Neural cell (in vitro differentiated cells): ENCODE measurements around the gene PHF2. TPM values are rescaled to one million over a fixed set of nuclear protein-coding genes. Genes with fewer than 3 reads are reported as not detected.

Experiments used
- H2AFZ ChIP-seq: fragments of 200-600, 300-800 bp; sonication (generic), shearing (Covaris generic); 2 replicates; pipeline ENCODE4 v1.6.0; 2014; ENCODE audit warnings: low read depth, mild to moderate bottlenecking, antibody characterized with exemption, low read length, moderate library complexity
- H3F3A ChIP-seq: fragments of 200-600 bp; shearing (Covaris generic); 2 replicates; pipeline ENCODE4 v1.6.1; 2016; ENCODE audit warnings: mild to moderate bottlenecking, moderate library complexity, mixed read lengths, antibody characterized with exemption, low read length; ENCODE audit not compliant: insufficient read depth, poor library complexity, severe bottlenecking
- H3K27ac ChIP-seq: fragments of 200-600, 300-800 bp; sonication (generic), shearing (Covaris generic); 2 replicates; pipeline ENCODE4 v1.5.1; 2014; ENCODE audit warnings: mild to moderate bottlenecking, low read length, moderate library complexity
- H3K27me3 ChIP-seq: fragments of 300-800, 200-600 bp; sonication (generic), shearing (Covaris generic); 2 replicates; pipeline ENCODE4 v1.6.0; 2014; ENCODE audit warnings: mild to moderate bottlenecking, low read depth, low read length, moderate library complexity; ENCODE audit not compliant: insufficient read depth
- H3K36me3 ChIP-seq: fragments of 300-800, 200-600 bp; sonication (generic), shearing (Covaris generic); 2 replicates; pipeline ENCODE4 v1.5.1; 2014; ENCODE audit warnings: mild to moderate bottlenecking, antibody characterized with exemption, low read length, moderate library complexity; ENCODE audit not compliant: insufficient read depth
- H3K4me2 ChIP-seq: fragments of 300-800, 200-600 bp; sonication (generic), shearing (Covaris generic); 2 replicates; pipeline ENCODE4 v1.6.0; 2014; ENCODE audit warnings: mild to moderate bottlenecking, low read length
- H3K4me3 ChIP-seq: fragments of 300-800, 200-600 bp; sonication (generic), shearing (Covaris generic); 2 replicates; pipeline ENCODE4 v1.5.1; 2014; ENCODE audit warnings: mild to moderate bottlenecking, low read length, moderate library complexity
- H3K79me2 ChIP-seq: fragments of 200-600 bp; shearing (Covaris generic); replicated peaks from 2 replicates; pipeline ENCODE4 v1.6.0; 2014; ENCODE audit warnings: mild to moderate bottlenecking, low read length, moderate library complexity; ENCODE audit not compliant: insufficient read depth
- H3K9ac ChIP-seq: fragments of 300-800, 200-600 bp; sonication (generic), shearing (Covaris generic); 2 replicates; pipeline ENCODE4 v1.6.1; 2016; ENCODE audit warnings: mild to moderate bottlenecking, low read length, mixed read lengths
- H3K9me2 ChIP-seq: fragments of 200-600 bp; shearing (Covaris generic); 2 replicates; pipeline ENCODE4 v1.6.1; 2016; ENCODE audit warnings: mild to moderate bottlenecking, low read length, mixed read lengths; ENCODE audit not compliant: insufficient read depth
- H3K9me3 ChIP-seq: fragments of 200-600, 300-800 bp; sonication (generic), shearing (Covaris generic); 2 replicates; pipeline ENCODE4 v1.6.1; 2016; ENCODE audit warnings: mild to moderate bottlenecking, mixed run types, low read length, moderate library complexity, mixed read lengths
- H4K20me1 ChIP-seq: fragments of 200-600 bp; shearing (Covaris generic); 2 replicates; pipeline ENCODE4 v1.6.1; 2016; ENCODE audit warnings: mild to moderate bottlenecking, mixed run types; ENCODE audit not compliant: insufficient read depth
- CTCF ChIP-seq: fragments of 450-650 bp; IDR thresholded peaks from 2 replicates; pipeline ENCODE4 v1.5.1; 2014; ENCODE audit warnings: antibody characterized with exemption, mild to moderate bottlenecking, moderate library complexity; ENCODE audit not compliant: poor library complexity, severe bottlenecking
- EP300 ChIP-seq: fragments of 450-650 bp; conservative IDR thresholded peaks from 2 replicates; pipeline ENCODE4 v1.6.1; 2014; ENCODE audit warnings: antibody characterized with exemption, mild to moderate bottlenecking, moderate library complexity; ENCODE audit not compliant: poor library complexity, severe bottlenecking
- EZH2 ChIP-seq: fragments of 200-600, 300-800 bp; shearing (Covaris generic), sonication (generic); IDR thresholded peaks from 2 replicates; pipeline ENCODE4 v1.6.1; 2014; ENCODE audit warnings: antibody characterized with exemption, low read length, borderline replicate concordance, mild to moderate bottlenecking; ENCODE audit not compliant: insufficient read depth, poor library complexity, severe bottlenecking
- MXI1 ChIP-seq: fragments of 450-650 bp; conservative IDR thresholded peaks from 2 replicates; pipeline ENCODE4 v1.6.1; 2014; ENCODE audit warnings: antibody characterized with exemption, mild to moderate bottlenecking; ENCODE audit not compliant: poor library complexity, severe bottlenecking
- POLR2AphosphoS5 ChIP-seq: IDR thresholded peaks from 2 replicates; pipeline ENCODE4 v1.6.1; 2012
- RAD21 ChIP-seq: fragments of 450-650 bp; conservative IDR thresholded peaks from 2 replicates; pipeline ENCODE4 v1.6.1; 2014; ENCODE audit warnings: antibody characterized with exemption, mild to moderate bottlenecking, moderate library complexity
- SMC3 ChIP-seq: fragments of 450-650 bp; conservative IDR thresholded peaks from 2 replicates; pipeline ENCODE4 v1.6.1; 2014; ENCODE audit warnings: antibody characterized with exemption, mild to moderate bottlenecking, moderate library complexity; ENCODE audit not compliant: poor library complexity
- TAF1 ChIP-seq: IDR thresholded peaks from 2 replicates; pipeline ENCODE4 v1.6.1; 2012; ENCODE audit warnings: low read depth
- polyA plus RNA-seq: library from polyadenylated mRNA; depleted of rRNA; stranded (reverse); fragments of >200 nt; gene quantifications from 2 replicates; pipeline ENCODE4 v1.2.3, GENCODE V29; 2014
- TF ChIP-seq, protein P1 (sequence below): IDR thresholded peaks from 2 replicates; pipeline ENCODE4 v1.6.1; 2012; ENCODE audit warnings: borderline replicate concordance

PHF2 gene
- polyA plus RNA-seq, 1 donor from 2014 or later = 42.4 TPM

DNA sequence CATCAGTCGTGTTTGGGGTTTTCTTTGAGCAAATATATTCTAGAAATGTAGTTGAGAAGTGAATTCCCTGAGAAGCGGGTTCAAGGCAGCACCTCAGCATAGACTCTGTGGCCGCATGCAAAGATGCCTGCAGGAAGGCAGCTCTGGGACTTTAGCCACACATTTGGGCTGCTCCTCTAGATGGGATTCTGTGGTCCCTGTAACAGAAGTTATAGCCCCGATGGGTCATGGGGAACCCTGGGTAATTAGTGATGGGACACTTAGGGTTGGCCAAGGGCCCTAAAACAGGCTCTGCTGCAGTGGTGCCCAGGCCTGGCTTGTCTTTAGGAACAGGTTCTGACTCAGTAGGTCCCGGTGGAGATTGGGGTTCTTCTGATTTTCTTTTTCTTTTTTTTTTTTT, 36.8 kb downstream of the PHF2 start:
- TF ChIP-seq SMC3 (no peak), RAD21 (no peak), POLR2AphosphoS5 (no peak), CTCF (no peak), EP300 (no peak), MXI1 (no peak), EZH2 (no peak), TAF1 (no peak)
- TF ChIP-seq, protein P1, sequence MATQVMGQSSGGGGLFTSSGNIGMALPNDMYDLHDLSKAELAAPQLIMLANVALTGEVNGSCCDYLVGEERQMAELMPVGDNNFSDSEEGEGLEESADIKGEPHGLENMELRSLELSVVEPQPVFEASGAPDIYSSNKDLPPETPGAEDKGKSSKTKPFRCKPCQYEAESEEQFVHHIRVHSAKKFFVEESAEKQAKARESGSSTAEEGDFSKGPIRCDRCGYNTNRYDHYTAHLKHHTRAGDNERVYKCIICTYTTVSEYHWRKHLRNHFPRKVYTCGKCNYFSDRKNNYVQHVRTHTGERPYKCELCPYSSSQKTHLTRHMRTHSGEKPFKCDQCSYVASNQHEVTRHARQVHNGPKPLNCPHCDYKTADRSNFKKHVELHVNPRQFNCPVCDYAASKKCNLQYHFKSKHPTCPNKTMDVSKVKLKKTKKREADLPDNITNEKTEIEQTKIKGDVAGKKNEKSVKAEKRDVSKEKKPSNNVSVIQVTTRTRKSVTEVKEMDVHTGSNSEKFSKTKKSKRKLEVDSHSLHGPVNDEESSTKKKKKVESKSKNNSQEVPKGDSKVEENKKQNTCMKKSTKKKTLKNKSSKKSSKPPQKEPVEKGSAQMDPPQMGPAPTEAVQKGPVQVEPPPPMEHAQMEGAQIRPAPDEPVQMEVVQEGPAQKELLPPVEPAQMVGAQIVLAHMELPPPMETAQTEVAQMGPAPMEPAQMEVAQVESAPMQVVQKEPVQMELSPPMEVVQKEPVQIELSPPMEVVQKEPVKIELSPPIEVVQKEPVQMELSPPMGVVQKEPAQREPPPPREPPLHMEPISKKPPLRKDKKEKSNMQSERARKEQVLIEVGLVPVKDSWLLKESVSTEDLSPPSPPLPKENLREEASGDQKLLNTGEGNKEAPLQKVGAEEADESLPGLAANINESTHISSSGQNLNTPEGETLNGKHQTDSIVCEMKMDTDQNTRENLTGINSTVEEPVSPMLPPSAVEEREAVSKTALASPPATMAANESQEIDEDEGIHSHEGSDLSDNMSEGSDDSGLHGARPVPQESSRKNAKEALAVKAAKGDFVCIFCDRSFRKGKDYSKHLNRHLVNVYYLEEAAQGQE = no peak
- no peak overlapping the region for H3K4me3 ChIP-seq
- H3K79me2 ChIP-seq = peaks cover 43% of the 10 kb centered on the region
- no peak overlapping the region for H3K4me2 ChIP-seq
- H3K9me3 ChIP-seq = peaks cover 6% of the 10 kb centered on the region
- H4K20me1 ChIP-seq = no peaks in the 10 kb centered on the region
- H3F3A ChIP-seq = no peaks in the 10 kb centered on the region
- H2AFZ ChIP-seq = no peak overlapping the region
- no peaks in the 10 kb centered on the region for H3K27me3 ChIP-seq
- H3K9me2 ChIP-seq = no peaks in the 10 kb centered on the region
- H3K9ac ChIP-seq = no peak overlapping the region
- no peaks in the 10 kb centered on the region for H3K36me3 ChIP-seq
- H3K27ac ChIP-seq = no peak overlapping the region

GRCh38 chr9:93613791-93614190, 37.4 kb downstream of the PHF2 start:
- no peak overlapping the region for H3K9ac ChIP-seq
- no peak overlapping the region for H3K4me2 ChIP-seq
- no peak overlapping the region for H3K27ac ChIP-seq
- H3K9me2 ChIP-seq = no peaks in the 10 kb centered on the region
- TF ChIP-seq EP300 (no peak), POLR2AphosphoS5 (no peak), CTCF (no peak), TAF1 (no peak), MXI1 (no peak), EZH2 (no peak), SMC3 (no peak), RAD21 (no peak)
- TF ChIP-seq, protein P1 = no peak
- H3K9me3 ChIP-seq = peaks cover 6% of the 10 kb centered on the region
- no peaks in the 10 kb centered on the region for H3F3A ChIP-seq
- H4K20me1 ChIP-seq = no peaks in the 10 kb centered on the region
- no peaks in the 10 kb centered on the region for H3K27me3 ChIP-seq
- H3K79me2 ChIP-seq = peaks cover 40% of the 10 kb centered on the region
- no peak overlapping the region for H3K4me3 ChIP-seq
- no peaks in the 10 kb centered on the region for H3K36me3 ChIP-seq
- no peak overlapping the region for H2AFZ ChIP-seq
